Activated T-helper 9 cell treated with anti-CD3 and anti-CD28 coated beads, Interleukin-2, amount 50 U/mL, for 16 hours (primary cell): ENCODE measurements around the gene TMEM123.
"Not testable (repeated sequence)": the region's sequence is repeated elsewhere in the genome, so short reads cannot be mapped to it uniquely, and the experiment has no call there.

Experiments used
- DNase-seq: peaks from one replicate; pipeline ENCODE4 v3.0.0-alpha.2; 2020; ENCODE audit warnings: low read depth

TMEM123 gene

GRCh38 chr11:102391549-102392237 is 60.9 kb downstream of the TMEM123 start:
- DNase-seq = no peak

- DNase-seq = peak; percentile 32
These were observed 61.7 kb downstream of the TMEM123 start for GRCh38 chr11:102390667-102391465.

GRCh38 chr11:102389253-102389652 is 63.3 kb downstream of the TMEM123 start:
- DNase-seq = no peak

- DNase-seq = no peak
These were observed 65.4 kb downstream of the TMEM123 start for GRCh38 chr11:102387043-102387781.

GRCh38 chr11:102386136-102386734 is 66.3 kb downstream of the TMEM123 start:
- no peak for DNase-seq

GRCh38 chr11:102385085-102386007 is 67.2 kb downstream of the TMEM123 start:
- no peak for DNase-seq

- DNase-seq = no peak
These were observed 68.0 kb downstream of the TMEM123 start for GRCh38 chr11:102384419-102385079.

GRCh38 chr11:102383839-102384238 is 68.7 kb downstream of the TMEM123 start:
- no peak for DNase-seq

GRCh38 chr11:102382384-102382783 is 70.2 kb downstream of the TMEM123 start:
- DNase-seq = no peak

GRCh38 chr11:102378818-102379217 is 73.7 kb downstream of the TMEM123 start:
- DNase-seq = no peak

GRCh38 chr11:102377891-102378290 is 74.7 kb downstream of the TMEM123 start:
- DNase-seq = no peak

- DNase-seq = no peak
These were observed 76.7 kb downstream of the TMEM123 start for GRCh38 chr11:102375720-102376399.

- DNase-seq = not testable (repeated sequence)
These were observed 77.7 kb downstream of the TMEM123 start for GRCh38 chr11:102374633-102375424.

GRCh38 chr11:102368472-102368871 is 84.1 kb downstream of the TMEM123 start:
- DNase-seq = no peak

- DNase-seq = no peak
These were observed 85.2 kb downstream of the TMEM123 start for GRCh38 chr11:102367364-102367763.

GRCh38 chr11:102364991-102365390 is 87.6 kb downstream of the TMEM123 start:
- no peak for DNase-seq

GRCh38 chr11:102361086-102362031 is 91.2 kb downstream of the TMEM123 start:
- no peak for DNase-seq

GRCh38 chr11:102360681-102361080 is 91.9 kb downstream of the TMEM123 start:
- DNase-seq = no peak
